ENCODE results near the gene CAMTA2.
"Not testable (repeated sequence)": the region's sequence is repeated elsewhere in the genome, so short reads cannot be mapped to it uniquely, and the experiment has no call there.

Gene CAMTA2

GRCh38 chr17:4945944-4946280, 41.6 kb downstream of the CAMTA2 start:
- DNase-seq, result no peak

- DNase-seq, result no peak
These were observed 42.1 kb downstream of the CAMTA2 start for GRCh38 chr17:4945176-4945943.

- DNase-seq, result no peak
These were observed 42.8 kb downstream of the CAMTA2 start for GRCh38 chr17:4944554-4945175.

- no peak for DNase-seq
These were observed 43.3 kb downstream of the CAMTA2 start for GRCh38 chr17:4944163-4944553.

- no peak for DNase-seq
These were observed 44.5 kb downstream of the CAMTA2 start for GRCh38 chr17:4942760-4943508.

GRCh38 chr17:4941319-4941610, 46.2 kb downstream of the CAMTA2 start:
- no peak for DNase-seq

GRCh38 chr17:4940555-4941318, 46.7 kb downstream of the CAMTA2 start:
- no peak for DNase-seq

GRCh38 chr17:4939796-4940554, 47.5 kb downstream of the CAMTA2 start, which contains the start of the genes RNF167 and SLC25A11:
Gene RNF167, plus strand, starts transcription at chr17:4940268. Its CDS starts 642 bp downstream, at chr17:4940910.
Gene SLC25A11, minus strand, starts transcription at chr17:4940046. Its CDS starts 136 bp downstream, at chr17:4939910.
- DNase-seq, result peak; percentile 98

- DNase-seq, result no peak
These were observed 48.0 kb downstream of the CAMTA2 start for GRCh38 chr17:4939546-4939795.

- DNase-seq, result peak; percentile 7
These were observed 48.6 kb downstream of the CAMTA2 start for GRCh38 chr17:4938688-4939545.

- no peak for DNase-seq
These were observed 49.4 kb downstream of the CAMTA2 start for GRCh38 chr17:4938069-4938491.

GRCh38 chr17:4937553-4937952, 49.9 kb downstream of the CAMTA2 start:
- DNase-seq, result no peak

GRCh38 chr17:4936436-4936835, 51.0 kb downstream of the CAMTA2 start:
- DNase-seq, result no peak

- no peak for DNase-seq
These were observed 51.8 kb downstream of the CAMTA2 start for GRCh38 chr17:4935650-4936049.

GRCh38 chr17:4934173-4934979, 53.1 kb downstream of the CAMTA2 start:
- DNase-seq, result peak; percentile 67

- DNase-seq, result no peak
These were observed 53.8 kb downstream of the CAMTA2 start for GRCh38 chr17:4933646-4934045.

- no peak for DNase-seq
These were observed 54.7 kb downstream of the CAMTA2 start for GRCh38 chr17:4932756-4933155.

- no peak for DNase-seq
These were observed 55.5 kb downstream of the CAMTA2 start, which contains the start of gene GP1BA for GRCh38 chr17:4931963-4932362. Gene GP1BA, plus strand, starts transcription at chr17:4932277. Its CDS starts 328 bp downstream, at chr17:4932605.

GRCh38 chr17:4928881-4929280, 58.6 kb downstream of the CAMTA2 start:
- no peak for DNase-seq

- not testable (repeated sequence) for DNase-seq
These were observed 60.7 kb downstream of the CAMTA2 start for GRCh38 chr17:4926577-4927335.
